ENCODE measurements around the gene SSUH2. TPM values are rescaled to one million over a fixed set of nuclear protein-coding genes. Genes with fewer than 3 reads are reported as not detected.
A peak's percentile ranks its signal among the peaks of the same experiment; 100 is the strongest.

SSUH2 gene
- total RNA-seq, 4 donors from 2014 or later: 0.15 to 0.33 TPM; not detected in 2

DNA sequence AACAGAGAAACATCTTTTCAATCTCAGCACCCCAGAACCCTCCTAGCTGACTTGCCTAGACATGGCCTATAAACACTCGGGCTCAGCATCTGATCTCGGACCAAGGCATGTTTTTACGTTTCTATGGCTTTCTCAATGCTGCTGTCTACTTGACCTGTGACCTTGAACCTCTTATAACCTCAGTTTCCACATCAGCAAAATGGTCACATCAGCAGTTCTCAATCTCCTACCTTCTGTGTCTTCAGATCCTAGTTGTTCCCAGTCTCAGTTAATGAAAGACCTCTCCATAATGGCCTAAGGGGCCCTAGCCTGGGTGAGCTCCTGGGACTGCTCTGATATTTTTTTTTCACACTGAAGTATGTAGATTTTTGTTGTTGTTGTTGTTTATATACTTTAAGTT is 39.6 kb downstream of the SSUH2 start:
- in situ Hi-C loops (cut with MboI; ENCODE audit: low sequenced_read_pairs in 4 of 4) (loop anchor here (5.0 to 10.0 kb wide), 4 partner anchors 120 to 163 kb away; no protein-coding TSS in a partner anchor), intact Hi-C loops (cut with DNase I; ENCODE audit: low total_unique reads) (no loop called here)
- no peak overlapping the region for H3K27ac ChIP-seq
- peaks cover 28% of the 10 kb centered on the region in 2 donors for H3K4me1 ChIP-seq
- no peaks in the 10 kb centered on the region for H3K27me3 ChIP-seq
- no peak overlapping the region for H3K4me3 ChIP-seq
- no peak for TF ChIP-seq POLR2A (IDR thresholded peaks at IDR 0.05)
- TF ChIP-seq, protein P1, sequence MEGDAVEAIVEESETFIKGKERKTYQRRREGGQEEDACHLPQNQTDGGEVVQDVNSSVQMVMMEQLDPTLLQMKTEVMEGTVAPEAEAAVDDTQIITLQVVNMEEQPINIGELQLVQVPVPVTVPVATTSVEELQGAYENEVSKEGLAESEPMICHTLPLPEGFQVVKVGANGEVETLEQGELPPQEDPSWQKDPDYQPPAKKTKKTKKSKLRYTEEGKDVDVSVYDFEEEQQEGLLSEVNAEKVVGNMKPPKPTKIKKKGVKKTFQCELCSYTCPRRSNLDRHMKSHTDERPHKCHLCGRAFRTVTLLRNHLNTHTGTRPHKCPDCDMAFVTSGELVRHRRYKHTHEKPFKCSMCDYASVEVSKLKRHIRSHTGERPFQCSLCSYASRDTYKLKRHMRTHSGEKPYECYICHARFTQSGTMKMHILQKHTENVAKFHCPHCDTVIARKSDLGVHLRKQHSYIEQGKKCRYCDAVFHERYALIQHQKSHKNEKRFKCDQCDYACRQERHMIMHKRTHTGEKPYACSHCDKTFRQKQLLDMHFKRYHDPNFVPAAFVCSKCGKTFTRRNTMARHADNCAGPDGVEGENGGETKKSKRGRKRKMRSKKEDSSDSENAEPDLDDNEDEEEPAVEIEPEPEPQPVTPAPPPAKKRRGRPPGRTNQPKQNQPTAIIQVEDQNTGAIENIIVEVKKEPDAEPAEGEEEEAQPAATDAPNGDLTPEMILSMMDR (IDR thresholded peaks at IDR 0.05 in 4 of 5, conservative IDR thresholded peaks at IDR 0.05 in 1 of 5): no peak
- ATAC-seq: no peak
- H3K36me3 ChIP-seq: no peaks in the 10 kb centered on the region
- no peaks in the 10 kb centered on the region for H3K9me3 ChIP-seq
- no peak for DNase-seq

DNA sequence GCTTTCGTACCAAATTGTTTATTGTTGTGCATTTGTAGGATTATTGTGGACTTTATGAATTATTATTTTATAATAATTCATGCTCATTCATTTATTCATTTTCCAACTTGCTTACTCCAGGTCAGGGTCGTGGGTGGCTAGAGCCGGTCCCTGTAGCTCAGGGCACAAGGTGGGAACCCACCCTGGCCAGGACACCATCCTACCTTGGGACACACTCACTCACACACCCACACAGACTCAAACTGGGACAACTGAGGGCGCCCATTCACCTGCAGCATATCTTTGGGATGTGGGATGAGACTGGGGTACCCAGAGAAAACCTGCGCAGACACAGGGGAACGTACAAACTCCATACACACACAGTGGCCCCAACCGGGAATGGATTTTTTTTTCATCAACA is 40.6 kb downstream of the SSUH2 start:
- no peak for TF ChIP-seq POLR2A (IDR thresholded peaks at IDR 0.05)
- TF ChIP-seq, protein P1 (IDR thresholded peaks at IDR 0.05 in 4 of 5, conservative IDR thresholded peaks at IDR 0.05 in 1 of 5): no peak
- H3K9me3 ChIP-seq: no peaks in the 10 kb centered on the region
- H3K36me3 ChIP-seq: no peaks in the 10 kb centered on the region
- no peak overlapping the region for H3K4me3 ChIP-seq
- no peaks in the 10 kb centered on the region for H3K27me3 ChIP-seq
- no peak for ATAC-seq
- intact Hi-C loops (cut with DNase I; ENCODE audit: low total_unique reads): no loop called here
- in situ Hi-C loops (cut with MboI; ENCODE audit: low sequenced_read_pairs in 4 of 4): loop anchor here in 2 of 4 donors (10.0 kb wide), 2 partner anchors 119 to 129 kb away; no protein-coding TSS in a partner anchor
- peaks cover 35 to 38% of the 10 kb centered on the region in 2 donors for H3K4me1 ChIP-seq
- H3K27ac ChIP-seq: peak overlapping the region in 1 of 4 donors; percentile 59
- no peak for DNase-seq

DNA sequence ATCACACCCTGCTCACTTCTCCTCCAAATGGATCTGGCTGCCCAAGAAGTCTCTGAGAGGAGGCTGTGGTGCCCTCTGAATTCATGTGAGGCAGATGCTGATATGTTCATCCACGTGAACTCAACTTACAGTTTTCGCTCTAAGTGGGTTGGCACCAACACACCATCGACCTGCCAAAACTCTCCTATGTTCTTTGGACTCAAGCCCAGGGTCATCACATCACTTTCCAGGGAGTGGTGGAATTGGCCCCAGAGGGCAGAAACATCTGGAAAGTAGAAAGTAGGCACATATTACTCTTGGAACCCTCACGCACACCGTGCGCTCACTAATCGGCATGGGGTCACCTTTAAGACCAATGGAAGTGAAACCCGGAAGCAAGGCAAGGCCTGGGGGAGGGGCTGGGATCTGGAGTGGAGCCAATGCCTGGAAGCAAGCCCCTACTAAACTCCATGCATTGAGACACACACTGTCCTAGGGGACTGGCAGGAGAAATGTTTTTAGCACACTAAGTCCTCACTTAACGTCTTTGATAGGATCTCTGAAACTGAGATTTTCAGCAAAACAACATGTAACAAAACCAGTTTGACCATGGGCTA is 41.4 kb downstream of the SSUH2 start:
- ATAC-seq: no peak
- H3K36me3 ChIP-seq: no peaks in the 10 kb centered on the region
- H3K4me1 ChIP-seq: peaks cover 41 to 46% of the 10 kb centered on the region in 2 donors
- H3K9me3 ChIP-seq: no peaks in the 10 kb centered on the region
- DNase-seq: no peak
- H3K27ac ChIP-seq: peak overlapping the region in 1 of 4 donors; percentile 59
- no peaks in the 10 kb centered on the region for H3K27me3 ChIP-seq
- in situ Hi-C loops (cut with MboI; ENCODE audit: low sequenced_read_pairs in 4 of 4) (loop anchor here in 2 of 4 donors (10.0 kb wide), 2 partner anchors 118 to 128 kb away; no protein-coding TSS in a partner anchor), intact Hi-C loops (cut with DNase I; ENCODE audit: low total_unique reads) (no loop called here)
- H3K4me3 ChIP-seq: no peak overlapping the region
- TF ChIP-seq POLR2A (IDR thresholded peaks at IDR 0.05): no peak
- TF ChIP-seq, protein P1 (IDR thresholded peaks at IDR 0.05 in 4 of 5, conservative IDR thresholded peaks at IDR 0.05 in 1 of 5): no peak

DNA sequence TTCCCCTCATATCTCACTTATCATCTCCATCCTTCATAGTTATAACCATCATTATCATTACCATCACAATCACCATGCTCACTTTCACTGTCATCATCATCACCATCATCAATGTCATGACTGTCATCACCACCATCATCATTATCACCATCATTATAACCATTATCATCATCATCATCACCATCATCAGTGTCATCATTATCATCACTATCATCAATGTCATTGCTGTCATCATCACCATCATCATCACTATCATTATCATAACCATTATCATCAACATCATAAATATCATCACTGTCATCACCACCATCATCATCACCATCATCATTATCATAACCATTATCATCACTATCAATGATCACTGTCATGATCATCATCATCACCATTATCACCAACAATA is 44.1 kb downstream of the SSUH2 start:
- Histone ChIP-seq H3K4me3 (no peak overlapping the region), H3K36me3 (no peaks in the 10 kb centered on the region), H3K4me1 (peaks cover 50 to 59% of the 10 kb centered on the region in 2 donors), H3K27me3 (no peaks in the 10 kb centered on the region), H3K27ac (peak overlapping the region in 3 of 4 donors; percentile 86 to 94 (median 89)), H3K9me3 (no peaks in the 10 kb centered on the region)
- intact Hi-C loops (cut with DNase I; ENCODE audit: low total_unique reads): no loop called here
- in situ Hi-C loops (cut with MboI; ENCODE audit: low sequenced_read_pairs in 4 of 4): loop anchor here in 2 of 4 donors (10.0 kb wide), 2 partner anchors 116 to 126 kb away; no protein-coding TSS in a partner anchor
- ATAC-seq (no peak), DNase-seq (no peak)
- TF ChIP-seq, protein P1 (IDR thresholded peaks at IDR 0.05 in 4 of 5, conservative IDR thresholded peaks at IDR 0.05 in 1 of 5): no peak
- TF ChIP-seq POLR2A (IDR thresholded peaks at IDR 0.05): no peak

All from gastrocnemius medialis (tissue), 4 donors.